Renal cortex interstitium (tissue), 11 donors: ENCODE results near the gene HLA-G. TPM values are rescaled to one million over a fixed set of nuclear protein-coding genes. Genes with fewer than 3 reads are reported as not detected.
A peak's percentile ranks its signal among the peaks of the same experiment; 100 is the strongest.

Experiments
- DNase-seq, 11 donors: peaks; one replicate each; pipeline ENCODE4 v3.0.0-alpha.2; 2013; ENCODE audit warnings: low read depth in 9 of 11, low spot score in 4 of 11; ENCODE audit errors: extremely low read depth in 1 of 11
- polyA plus RNA-seq, 3 donors: library from polyadenylated mRNA; unstranded; fragments of 120-200 nt; gene quantifications; one replicate each; pipeline ENCODE4 v1.2.1, GENCODE V29; 2013; ENCODE audit not compliant: insufficient read length in 3 of 3

The HLA-G gene
- polyA plus RNA-seq, 3 donors = 4.5 to 7.4 (median 5.4) TPM

GRCh38 chr6:29814379-29815117 is 13.1 kb upstream of the HLA-G start:
- no peak for DNase-seq

- DNase-seq = no peak
Observed at GRCh38 chr6:29815118-29815750, 12.4 kb upstream of the HLA-G start.

- no peak for DNase-seq
Observed at GRCh38 chr6:29816030-29816429, 11.6 kb upstream of the HLA-G start.

- no peak for DNase-seq
Observed at GRCh38 chr6:29818892-29819291, 8.7 kb upstream of the HLA-G start.

- DNase-seq = no peak
Observed at GRCh38 chr6:29824144-29824543, 3.5 kb upstream of the HLA-G start.

- no peak for DNase-seq
Observed at GRCh38 chr6:29825848-29826247, 1.8 kb upstream of the HLA-G start.

GRCh38 chr6:29826271-29826670 is 1.4 kb upstream of the HLA-G start:
- DNase-seq = no peak

GRCh38 chr6:29828471-29828797 is 809 bp downstream of the HLA-G start:
- DNase-seq = no peak

- no peak for DNase-seq
Observed at GRCh38 chr6:29829766-29830165, 2.1 kb downstream of the HLA-G start.

GRCh38 chr6:29830409-29830808 is 2.8 kb downstream of the HLA-G start:
- DNase-seq = no peak

- DNase-seq = no peak
Observed at GRCh38 chr6:29831776-29832175, 4.2 kb downstream of the HLA-G start.

- DNase-seq = peak in 1 of 11 donors; percentile 2
Observed at GRCh38 chr6:29834564-29835436, 7.2 kb downstream of the HLA-G start.

- no peak for DNase-seq
Observed at GRCh38 chr6:29839917-29840316, 12.3 kb downstream of the HLA-G start.

- no peak for DNase-seq
Observed at GRCh38 chr6:29841030-29841429, 13.4 kb downstream of the HLA-G start.

GRCh38 chr6:29845405-29846006 is 17.9 kb downstream of the HLA-G start:
- no peak for DNase-seq

GRCh38 chr6:29847871-29848630 is 20.4 kb downstream of the HLA-G start:
- DNase-seq = peak in 10 of 11 donors; percentile 30 to 64 (median 44)

GRCh38 chr6:29850011-29850553 is 22.5 kb downstream of the HLA-G start:
- no peak for DNase-seq

- DNase-seq = no peak
Observed at GRCh38 chr6:29851190-29851589, 23.6 kb downstream of the HLA-G start.

GRCh38 chr6:29853245-29853644 is 25.6 kb downstream of the HLA-G start:
- DNase-seq = no peak
